Vagina (tissue), 2 donors: ENCODE results near the gene CSTB.

ENCODE experiments used
- CTCF ChIP-seq, 3 experiments: fragments of 450-650 bp in 2 of 3; fragments of 200-600 bp in 1 of 3; sonication (generic) in 1 of 3; IDR thresholded peaks; one replicate each; pipeline ENCODE4 v1.5.1; 2017 to 2019; ENCODE audit warnings: antibody characterized with exemption in 3 of 3, mild to moderate bottlenecking in 2 of 3, moderate library complexity in 2 of 3
- POLR2A ChIP-seq, 2 donors: fragments of 450-650 bp; IDR thresholded peaks; one replicate each; pipeline ENCODE4 v1.6.1; 2017; ENCODE audit warnings: antibody characterized with exemption in 2 of 2, mild to moderate bottlenecking in 2 of 2, moderate library complexity in 2 of 2

- TF ChIP-seq POLR2A (IDR thresholded peaks at IDR 0.05) (no peak), CTCF (IDR thresholded peaks at IDR 0.05) (no peak)
Measured at GRCh38 chr21:43817157-43818086, 41.3 kb upstream of the CSTB start.
